GM11168 (cell line): ENCODE measurements around the gene EXOC3L2.
"Not testable (repeated sequence)": the region's sequence is repeated elsewhere in the genome, so short reads cannot be mapped to it uniquely, and the experiment has no call there.

ENCODE experiments used
- in situ Hi-C: fragments of 300-500 bp; cut with MboI; formaldehyde crosslinking; loops from one replicate; pipeline ENCODE4 v1.12.0; 2022; ENCODE audit warnings: low sequenced_read_pairs; ENCODE audit not compliant: unreplicated experiment

The EXOC3L2 gene

DNA sequence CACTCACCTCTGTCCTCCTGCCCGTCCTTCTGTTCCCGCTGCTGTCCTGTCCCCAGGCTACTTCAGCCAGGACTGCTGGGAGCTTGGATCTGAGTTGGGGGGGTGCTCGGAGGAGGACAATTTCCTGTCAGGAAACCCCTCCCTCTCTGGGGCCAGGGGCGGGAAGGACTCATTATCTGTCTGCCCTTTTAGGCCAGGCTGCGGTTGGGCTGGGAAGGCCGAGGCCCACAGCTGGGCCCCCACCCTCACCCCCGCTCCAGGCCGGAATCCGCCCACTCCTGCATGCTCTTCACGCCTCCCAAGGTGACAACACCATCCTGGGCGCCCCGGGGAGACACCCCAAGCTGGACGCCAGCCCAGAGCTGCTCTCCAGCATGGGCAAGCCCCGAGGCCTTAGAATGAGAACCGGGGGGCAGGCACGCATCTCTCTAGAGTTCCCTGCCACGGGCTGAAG lies at the start of gene EXOC3L2:
EXOC3L2 (minus strand) TSS at position 74 of the 454 bp plus-strand sequence. CDS start 6,362 bp downstream, outside the sequence.
- in situ Hi-C loops = no loop called here

DNA sequence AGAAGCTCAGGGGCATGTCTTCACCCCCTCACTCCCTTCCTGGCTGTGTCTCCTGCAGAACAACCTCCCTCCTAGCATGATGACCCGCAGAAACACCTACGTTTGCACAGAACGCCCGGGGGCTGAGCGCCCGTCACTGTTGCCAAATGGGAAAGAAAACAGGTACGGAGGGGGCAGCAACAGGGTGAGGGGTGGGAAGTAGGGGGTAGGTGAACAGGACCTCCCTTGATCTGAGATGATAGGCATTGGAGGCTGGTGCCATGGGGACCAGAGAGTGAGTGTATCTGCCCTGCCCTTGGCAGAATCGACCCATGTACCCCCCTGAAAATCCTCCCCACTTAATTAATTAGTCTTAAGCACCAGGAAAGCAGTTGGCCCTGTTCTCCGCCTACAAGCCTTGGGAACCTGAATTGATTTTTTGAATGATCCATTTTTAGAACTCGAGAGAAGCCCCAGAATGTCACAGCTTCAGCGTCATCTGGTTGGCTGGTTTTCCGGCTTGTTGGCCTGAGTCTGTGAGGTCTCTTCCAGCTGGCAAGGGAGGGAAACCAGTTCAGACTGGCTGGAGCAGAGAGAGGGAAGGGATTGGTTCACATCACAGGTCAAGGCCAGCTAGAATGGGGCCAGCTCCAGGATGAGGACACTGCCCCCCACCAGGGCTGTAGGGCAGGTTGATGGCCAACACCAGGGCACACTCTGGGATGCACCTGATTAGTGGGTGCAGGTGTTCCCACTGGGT lies 49.3 kb upstream of the EXOC3L2 start:
- in situ Hi-C loops = no loop called here

DNA sequence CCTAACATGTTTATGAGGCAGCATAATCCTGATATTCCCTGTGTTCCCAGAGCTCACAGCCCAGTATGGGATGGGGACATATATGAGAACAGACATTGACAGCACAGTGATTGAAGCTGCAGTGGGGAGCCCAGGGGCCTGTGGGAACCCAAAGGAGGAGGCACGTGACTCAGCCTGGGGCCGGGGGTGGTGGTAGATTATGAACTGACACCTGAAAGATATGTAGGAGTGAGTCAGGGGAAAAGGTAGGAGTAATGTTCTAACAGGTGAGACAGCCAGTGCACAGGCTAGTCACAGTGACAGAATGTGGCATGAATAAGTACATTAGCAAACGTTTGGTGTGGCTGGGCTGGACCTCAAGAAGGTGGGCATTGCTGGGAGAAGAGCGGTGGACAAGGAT lies 48.5 kb upstream of the EXOC3L2 start:
- in situ Hi-C loops = no loop called here

DNA sequence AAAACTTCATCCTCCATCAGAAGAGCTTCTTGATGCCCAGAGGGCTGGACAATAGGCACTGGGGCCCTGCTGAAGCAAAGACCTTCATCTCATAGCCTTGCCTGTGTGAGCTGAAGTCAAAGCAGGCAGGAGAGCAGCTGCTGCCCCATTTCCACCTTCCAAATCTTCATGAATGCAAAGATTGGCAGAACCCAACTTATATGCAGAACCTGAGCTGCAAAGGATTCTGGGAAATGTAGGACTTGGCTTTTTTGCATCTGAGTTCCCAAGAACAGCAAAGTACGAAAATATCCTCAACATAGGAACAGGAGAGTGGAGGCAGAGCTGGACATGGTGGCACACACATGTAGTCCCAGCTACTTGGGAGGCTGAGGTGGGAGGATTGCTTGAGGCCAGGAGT lies 46.6 kb upstream of the EXOC3L2 start:
- in situ Hi-C loops = no loop called here

DNA sequence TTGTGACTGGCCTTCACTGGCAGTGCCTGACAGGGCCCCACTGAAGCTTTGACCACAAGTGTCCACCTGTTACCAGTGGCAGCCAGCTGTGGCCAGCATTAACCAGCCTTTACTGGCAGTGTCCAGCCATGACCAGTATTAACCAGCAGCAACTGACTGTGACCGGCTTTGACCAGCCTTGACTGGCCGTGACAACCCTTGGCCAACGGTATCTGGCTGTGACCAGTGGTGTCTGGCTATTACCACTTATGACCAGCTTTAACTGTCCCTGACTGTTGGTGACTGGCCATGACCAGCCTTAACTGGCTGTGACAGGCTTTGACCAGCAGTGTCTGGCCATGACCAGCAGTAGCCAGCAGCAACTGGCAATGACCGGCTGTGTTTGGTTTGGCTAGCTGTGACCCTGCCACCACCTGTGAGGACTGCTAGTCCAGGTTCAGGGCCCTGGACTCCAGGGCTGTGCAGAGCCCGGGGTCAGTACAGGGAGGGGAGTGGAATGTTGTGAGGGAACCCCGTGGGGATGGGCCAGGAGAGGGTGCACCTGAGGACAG lies 45.2 kb upstream of the EXOC3L2 start:
- in situ Hi-C loops = no loop called here

DNA sequence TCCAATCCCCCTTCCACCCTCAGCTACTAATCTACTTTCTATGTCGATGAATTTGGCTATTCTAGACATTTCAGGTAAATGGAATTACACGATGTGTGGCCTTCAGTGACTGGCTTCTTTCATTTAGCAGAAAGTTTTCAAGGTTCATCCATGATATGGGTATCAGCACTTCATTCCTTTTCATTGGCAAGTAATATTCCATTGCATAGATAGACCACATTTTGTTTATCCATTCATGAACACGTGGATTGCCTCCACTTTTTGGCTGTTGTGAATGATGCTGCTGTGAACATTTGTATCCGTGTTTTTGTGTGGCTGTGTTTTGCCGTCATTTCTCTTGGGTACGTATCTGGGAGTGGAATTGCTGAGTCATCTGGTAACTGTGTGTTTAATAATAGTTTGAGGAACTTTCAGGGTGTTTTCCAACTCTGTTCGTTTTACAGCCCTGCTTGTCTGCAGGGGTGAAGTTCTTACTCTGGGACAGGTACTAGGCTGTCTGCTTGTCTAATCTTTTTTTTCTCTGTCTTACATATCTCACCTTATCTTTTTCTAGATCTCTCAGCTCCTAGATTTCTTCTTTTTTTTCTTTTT lies 38.3 kb upstream of the EXOC3L2 start:
- in situ Hi-C loops = no loop called here

DNA sequence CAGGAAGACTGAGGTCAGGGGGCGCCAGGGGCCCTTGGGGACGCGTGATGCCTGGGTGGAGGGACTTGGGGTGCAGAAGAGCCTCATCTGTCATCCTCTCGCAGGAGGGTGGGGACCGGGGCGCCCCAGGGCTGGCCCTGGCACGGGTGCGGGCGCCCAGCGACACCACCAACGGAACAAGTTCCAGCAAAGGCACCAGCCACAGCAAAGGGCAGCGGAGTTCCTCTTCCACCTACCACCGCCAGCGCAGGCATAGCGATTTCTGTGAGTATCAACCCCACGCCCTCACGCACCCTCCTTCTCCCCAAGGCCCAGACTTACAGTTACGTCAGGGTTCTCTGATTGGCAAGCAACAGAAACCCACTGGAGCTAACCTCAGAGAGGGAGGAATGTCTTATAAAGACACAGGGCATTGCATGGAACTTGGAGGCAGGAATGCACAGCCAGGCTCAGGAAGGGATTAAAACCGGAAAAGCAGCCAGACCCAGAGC lies 35.3 kb upstream of the EXOC3L2 start:
- in situ Hi-C loops = no loop called here

DNA sequence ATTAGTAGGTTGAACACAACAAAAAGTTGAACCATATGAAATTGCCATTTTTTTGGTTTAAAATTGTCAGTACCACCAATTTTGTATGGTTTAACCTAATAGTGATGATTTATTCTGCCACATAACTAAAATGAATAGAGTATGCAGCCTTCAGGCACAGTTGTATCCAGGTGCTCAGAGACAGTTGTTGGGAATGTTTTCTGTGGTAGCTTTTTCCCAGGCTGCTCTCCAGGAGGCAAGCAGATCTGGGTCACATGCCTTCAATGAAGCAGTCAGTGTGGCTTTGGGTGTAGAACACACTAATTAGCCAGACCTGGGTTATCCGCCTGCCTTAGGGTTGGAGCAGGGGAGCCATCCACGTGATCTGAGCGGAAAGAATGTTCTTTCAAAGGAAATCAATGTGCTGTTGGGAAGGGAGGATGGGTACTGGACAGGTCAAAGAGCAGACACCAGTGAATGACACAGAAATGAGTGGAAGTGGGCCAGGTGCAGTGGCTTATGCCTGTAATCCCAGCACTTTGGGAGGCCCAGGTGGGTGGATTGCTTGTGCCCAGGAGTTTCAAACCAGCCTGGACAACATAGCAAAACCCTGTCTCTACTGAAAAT lies 34.5 kb upstream of the EXOC3L2 start:
- in situ Hi-C loops = no loop called here

DNA sequence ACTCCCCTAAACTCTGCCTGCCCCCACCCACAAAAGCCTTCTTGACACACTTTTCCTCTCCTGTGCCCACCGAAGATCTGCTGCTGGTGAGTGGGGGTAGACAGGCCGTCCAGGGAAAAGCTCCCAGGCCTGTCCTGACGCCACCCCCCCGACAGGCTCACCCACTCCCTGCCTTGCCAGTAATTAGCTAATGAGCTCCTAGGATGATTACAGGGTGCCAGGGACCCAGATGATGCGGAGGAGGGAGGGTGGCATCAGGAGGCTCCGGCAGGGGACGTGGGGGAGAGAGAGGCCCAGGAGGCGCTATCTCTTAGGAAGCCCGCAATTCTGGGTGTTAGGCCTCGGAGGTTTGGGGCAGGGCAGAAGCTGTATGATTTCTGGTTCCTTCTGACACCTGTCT lies 32.9 kb upstream of the EXOC3L2 start:
- in situ Hi-C loops = no loop called here

DNA sequence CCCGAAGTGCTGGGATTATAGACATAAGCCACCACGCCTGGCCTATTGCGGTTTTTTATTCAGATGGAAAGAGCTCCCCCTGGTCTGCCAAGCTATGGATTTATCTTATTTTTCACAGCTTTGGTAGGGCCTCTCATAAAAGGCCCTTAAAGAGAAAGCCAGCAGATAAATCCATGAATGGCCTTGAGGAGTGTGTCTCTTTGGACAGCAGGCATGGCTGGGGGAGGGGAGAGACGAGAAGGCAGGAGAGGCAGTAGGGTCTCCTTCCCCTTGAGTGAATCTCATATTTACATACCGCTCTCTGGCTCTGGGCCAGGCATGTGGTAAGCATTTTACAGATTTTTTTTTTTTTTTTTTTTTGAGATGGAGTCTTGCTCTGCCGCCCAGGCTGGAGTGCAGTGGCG lies 31.1 kb upstream of the EXOC3L2 start:
- in situ Hi-C loops = no loop called here

DNA sequence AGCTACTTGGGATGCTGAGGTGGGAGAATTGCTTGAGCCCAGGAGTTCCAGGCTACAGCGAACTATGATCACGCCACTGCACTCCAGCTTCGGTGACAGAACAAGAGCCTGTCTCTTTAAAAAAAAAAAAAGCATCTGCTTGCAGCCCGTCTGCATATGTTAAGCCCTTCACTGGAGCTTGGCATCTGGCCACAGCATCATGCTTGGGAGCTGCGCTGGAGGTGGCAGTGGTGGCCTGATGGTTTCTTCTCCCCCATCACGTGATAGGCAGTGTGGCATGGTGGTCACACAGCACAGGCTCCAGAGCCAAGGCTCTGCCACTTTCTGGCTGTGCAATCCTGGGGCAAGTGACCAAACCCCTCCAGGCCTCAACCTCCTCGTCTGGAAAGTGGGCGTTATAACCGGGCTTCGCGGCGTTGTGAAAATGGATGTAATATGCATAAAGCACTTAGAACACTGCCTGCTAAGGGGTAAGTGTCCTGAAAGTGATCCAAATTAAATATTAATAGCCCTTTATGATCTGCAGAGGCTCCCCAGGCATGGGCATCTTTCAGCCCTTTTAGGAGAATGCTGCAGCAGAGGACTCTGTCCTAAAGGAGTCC lies 30.3 kb upstream of the EXOC3L2 start:
- in situ Hi-C loops = no loop called here

DNA sequence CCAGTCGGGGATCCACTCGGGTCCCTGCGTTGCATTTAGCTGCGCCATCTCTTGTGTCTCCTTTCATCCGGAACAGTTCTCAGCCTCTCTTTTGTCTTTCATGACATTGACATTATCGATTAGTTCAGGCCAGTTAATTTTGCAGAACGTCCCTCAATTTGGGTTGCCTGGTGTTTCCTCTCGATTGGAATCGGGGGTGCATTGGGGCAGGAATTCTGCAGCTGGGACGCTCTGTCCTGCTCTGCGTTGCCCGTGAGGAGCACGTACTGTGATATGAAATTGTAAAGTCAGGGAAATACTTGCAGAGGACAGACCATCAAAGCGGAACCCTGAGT lies 28.3 kb upstream of the EXOC3L2 start:
- in situ Hi-C loops = no loop called here

DNA sequence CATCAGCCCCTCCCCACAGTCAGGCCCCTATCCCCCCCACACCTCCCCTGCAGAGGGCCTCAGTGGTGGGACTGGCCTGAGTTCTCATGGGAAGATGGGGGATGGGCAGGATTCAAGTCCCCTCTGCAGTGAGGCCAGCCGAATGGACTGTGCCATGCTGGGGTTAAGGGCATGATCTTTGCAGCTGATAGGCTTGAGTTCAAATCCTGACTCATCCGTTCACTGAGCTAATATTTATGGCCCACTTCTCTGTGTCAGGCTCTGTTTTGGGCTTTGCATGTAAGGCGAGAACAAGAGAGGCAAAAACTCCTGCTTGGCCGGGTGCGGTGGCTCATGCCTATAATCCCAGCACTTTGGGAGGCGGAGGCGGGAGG lies 26.5 kb upstream of the EXOC3L2 start:
- in situ Hi-C loops = no loop called here

DNA sequence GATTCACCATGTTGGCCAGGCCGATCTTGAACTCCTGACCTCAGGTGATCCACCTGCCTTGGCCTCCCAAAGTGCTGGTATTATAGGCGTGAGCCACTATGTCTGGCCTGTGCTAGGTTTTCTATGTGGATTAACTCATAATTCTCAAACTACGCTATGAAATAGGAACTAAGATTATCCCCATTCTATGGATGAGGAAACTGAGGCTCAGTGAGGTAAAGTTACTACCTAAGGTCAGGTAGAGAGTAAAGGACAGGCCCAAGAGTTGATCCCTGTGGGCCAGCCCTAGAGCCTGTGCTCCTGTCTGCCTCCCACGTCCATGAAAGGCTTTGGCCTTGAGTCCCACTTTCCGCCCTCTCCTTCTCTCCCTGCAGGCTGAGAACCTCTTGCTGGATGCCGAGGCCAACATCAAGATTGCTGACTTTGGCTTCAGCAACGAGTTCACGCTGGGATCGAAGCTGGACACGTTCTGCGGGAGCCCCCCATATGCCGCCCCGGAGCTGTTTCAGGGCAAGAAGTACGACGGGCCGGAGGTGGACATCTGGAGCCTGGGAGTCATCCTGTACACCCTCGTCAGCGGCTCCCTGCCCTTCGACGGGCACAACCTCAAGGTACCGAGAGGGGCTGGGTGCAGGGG lies 26.0 kb upstream of the EXOC3L2 start:
- in situ Hi-C loops = no loop called here

DNA sequence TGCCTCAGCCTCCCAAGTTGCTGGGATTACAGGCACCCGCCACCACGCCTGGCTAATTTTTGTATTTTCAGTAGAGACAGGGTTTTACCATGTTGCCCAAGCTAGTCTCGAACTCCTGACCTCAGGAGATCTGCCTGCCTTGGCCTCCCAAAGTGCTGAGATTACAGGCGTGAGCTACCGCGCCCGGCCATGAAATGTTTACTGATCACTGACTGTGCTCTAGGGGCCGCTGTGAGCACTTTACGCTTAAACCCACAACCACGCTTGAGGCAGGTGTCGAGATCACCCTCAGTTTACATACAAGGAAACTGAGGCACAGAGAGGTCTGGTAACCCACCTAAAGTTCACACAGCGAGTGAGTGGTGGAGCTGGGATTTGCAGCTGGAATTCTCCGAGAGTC lies 24.7 kb upstream of the EXOC3L2 start:
- in situ Hi-C loops = not testable (repeated sequence)

DNA sequence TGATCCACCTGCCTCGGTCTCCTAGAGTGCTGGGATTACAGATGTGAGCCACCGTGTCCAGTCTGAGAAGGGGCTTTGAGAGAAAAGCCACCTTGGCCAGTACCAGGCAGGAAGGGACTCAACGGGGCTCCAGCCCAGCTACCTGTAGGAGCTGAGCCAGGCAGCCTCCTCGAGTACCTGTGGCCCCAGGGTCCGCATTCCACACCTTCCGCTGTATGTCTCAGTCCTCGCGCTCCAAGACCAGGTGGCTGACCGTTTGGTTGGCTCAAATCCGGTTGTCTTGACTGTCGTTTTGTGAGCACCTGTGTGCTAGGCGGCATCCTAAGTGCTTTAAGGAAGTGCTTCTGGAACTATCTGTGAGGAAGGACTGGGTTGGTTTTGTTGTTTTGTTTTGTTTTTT lies 22.1 kb upstream of the EXOC3L2 start:
- in situ Hi-C loops = no loop called here

DNA sequence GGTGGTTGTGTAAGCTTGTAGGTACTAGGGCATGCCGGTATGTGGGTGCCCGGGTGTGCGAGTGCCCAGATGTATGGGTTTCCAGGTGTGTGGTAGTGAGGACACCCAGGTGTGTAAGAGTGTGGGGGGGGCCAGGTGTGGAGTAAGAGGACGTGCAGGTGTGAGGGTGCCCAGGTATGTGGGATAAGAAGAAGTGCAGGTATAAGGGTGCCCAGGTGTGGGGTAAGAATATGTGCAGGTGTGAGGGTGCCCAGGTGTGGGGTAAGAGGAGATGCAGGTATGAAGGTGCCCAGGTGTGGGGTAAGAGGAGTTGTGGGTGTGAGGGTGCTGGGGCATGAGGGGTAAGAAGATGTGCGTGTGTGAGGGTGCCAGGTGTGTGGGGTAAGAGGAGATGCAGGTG lies 20.2 kb upstream of the EXOC3L2 start:
- in situ Hi-C loops = no loop called here

DNA sequence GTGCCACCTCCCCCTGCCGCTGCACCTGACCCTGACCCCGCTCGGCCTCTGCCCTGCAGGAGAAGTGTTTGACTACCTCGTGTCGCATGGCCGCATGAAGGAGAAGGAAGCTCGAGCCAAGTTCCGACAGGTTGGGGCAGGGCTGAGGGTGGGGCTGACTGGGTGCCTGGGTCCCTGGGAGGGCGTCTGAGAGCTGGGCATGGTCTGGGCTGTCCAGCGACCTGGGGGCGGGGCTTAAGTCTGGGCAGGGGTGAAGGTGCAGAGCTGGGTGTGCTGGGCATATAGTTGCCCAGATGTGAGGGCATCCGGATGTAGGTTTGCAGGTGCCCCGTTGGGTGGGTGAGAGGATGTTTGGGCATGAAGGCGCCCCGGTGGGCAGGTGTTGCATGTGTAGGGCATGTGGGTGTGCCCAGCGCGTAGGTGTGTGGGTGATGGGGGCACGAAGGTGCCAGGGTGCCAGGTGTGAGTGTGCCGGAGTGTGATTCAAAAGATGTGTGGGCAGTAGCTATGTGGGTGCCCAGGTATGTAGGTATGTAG lies 19.6 kb upstream of the EXOC3L2 start:
- in situ Hi-C loops = no loop called here

DNA sequence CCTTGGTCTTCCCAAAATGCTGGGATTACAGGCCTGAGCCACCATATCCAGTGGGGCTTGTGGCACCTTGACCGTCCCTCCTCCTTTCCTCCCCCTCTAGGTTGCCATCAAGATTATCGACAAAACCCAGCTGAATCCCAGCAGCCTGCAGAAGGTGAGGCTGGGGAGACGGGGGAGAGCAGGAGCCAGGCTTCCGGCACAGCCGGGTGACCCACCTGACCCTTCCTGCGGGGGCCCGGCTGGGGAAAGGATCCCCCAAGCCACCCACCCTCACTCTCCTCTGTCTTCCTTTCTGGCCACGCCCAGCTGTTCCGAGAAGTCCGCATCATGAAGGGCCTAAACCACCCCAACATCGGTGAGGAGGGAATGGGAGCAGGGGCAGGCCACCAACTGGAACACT lies 17.8 kb upstream of the EXOC3L2 start:
- in situ Hi-C loops = no loop called here

DNA sequence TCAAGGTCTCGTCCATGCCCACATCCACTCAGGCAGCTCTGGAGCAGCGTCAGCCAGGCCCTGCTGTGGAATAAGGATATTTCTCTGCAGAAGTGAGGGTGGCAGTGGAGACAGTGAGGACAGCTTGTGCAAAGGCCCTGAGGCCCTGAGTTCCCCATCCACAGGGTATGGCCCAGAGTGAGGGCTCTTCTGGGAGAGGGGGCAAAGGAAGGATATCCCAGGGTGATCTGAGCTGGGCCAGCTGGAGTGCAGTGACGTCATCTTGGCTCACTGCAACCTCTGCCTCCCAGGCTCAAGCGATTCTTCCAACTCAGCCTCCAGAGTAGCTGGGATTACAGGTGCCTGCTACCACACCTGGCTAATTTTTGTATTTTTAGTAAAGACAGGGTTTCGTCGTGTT lies 17.4 kb upstream of the EXOC3L2 start:
- in situ Hi-C loops = no loop called here
